Fibroblast of the conjunctiva (primary cell): ENCODE data around the gene ACLY.
A peak's percentile ranks its signal among the peaks of the same experiment; 100 is the strongest.
"Not testable (repeated sequence)": the region's sequence is repeated elsewhere in the genome, so short reads cannot be mapped to it uniquely, and the experiment has no call there.

ENCODE experiments used
- DNase-seq: peaks from one replicate; pipeline ENCODE4 v3.0.0-alpha.2; 2010; ENCODE audit warnings: low read depth

ACLY gene

DNA sequence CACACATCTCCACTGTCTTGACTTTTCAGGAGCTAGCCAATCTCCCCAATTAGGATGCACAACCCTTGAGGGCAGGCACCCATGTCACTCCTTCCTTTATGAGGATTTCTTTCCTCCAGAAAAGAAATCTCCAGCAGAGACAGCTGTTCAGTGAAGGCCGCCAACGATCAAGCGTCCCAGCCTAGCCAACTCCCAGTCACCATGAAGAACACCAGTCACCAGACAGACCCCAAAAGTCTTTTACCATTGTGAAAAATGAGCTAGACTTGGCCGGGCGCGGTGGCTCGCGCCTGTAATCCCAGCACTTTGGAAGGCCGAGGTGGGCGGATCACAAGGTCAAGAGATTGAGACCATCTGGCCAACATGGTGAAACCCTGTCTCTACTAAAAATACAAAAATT lies 88.8 kb downstream of the ACLY start:
- not testable (repeated sequence) for DNase-seq

DNA sequence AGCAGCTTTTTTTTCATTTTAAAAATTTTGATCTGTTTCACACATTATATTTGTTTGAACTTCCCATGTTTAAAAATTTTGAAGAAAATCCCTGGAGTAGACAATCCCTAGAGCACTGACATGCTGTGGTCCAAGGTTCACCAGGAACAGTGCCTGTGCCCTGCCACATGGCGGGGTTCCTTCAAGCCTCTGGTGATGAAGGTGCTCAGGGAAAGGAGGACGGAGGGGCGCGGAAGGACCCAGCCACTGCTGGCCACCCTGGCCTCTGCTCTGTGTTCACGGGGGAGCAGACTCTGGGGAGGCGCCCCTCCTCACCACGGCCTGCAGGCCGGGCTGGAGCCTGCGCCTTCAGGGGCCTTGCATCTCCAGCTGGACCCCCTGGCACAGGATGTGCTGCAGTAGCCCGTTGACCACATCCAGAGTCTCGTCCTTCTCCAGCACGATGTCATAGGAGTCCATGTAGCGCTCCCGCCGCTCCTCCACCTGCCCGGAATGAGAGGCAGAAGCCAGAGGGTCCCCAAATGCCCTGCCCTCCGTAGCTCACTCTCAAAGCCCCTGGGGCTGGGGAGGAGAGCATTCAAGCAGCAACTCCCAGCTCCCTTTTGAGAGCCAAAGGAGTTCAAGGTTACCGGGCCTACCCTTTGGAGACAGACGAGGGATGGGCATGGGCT lies 93.4 kb downstream of the ACLY start:
- no peak for DNase-seq

DNA sequence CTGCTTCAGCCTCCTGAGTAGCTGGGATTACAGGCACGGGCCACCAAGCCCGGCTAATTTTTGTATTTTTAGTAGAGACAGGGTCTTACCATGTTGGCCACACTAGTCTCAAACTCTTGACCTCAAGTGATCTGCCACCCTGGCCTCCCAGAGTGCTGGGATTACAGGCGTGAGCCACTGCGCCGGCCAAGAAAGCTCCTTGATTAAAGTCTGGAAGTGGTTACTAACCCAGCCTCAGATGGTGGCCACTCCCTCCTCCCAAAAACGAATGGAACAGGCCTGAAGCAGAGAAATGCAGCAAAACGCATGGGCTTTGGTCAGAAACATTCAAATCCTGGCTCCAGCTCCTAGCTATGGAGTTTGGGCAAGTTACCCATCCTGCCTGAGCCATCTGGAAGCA lies 94.7 kb downstream of the ACLY start:
- DNase-seq = peak; percentile 29

DNA sequence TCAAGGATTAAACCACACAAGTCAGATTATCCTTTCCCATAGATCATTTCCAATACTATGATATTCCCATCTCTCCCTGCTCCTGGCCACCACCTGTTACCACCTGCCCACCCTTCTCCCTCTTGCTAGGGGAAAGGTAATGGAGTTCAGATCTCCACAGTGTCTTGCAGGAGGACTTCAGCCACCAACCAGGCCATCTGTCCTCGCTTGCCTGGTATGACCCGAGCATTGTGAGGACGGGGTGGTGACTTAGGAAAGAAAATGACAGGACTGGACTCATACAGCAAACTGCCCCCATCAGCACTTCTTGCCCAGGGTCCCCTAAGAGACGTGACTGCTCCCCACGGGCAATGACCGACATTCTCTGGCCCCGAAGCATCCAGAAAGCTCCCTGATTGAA lies 95.2 kb downstream of the ACLY start:
- no peak for DNase-seq

DNA sequence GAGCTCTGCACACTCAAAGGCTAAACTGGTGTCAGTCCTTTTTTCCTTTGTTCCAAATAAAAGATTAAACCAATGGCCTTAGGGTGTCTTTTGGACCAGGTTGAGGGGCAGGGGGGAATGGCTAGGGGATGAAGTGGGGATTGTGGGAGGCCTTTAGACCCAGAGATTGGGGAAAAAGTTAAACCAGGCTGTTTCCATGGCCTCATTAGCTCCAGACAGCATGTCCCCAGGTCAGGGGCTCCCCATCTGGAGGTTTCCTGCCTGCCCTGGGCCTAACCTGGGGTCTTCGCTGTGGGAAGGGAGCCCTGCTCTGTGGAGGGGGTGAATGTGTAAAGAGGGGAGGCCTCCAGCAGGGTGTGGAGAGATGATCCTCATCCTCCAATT lies 95.6 kb downstream of the ACLY start:
- DNase-seq = no peak

DNA sequence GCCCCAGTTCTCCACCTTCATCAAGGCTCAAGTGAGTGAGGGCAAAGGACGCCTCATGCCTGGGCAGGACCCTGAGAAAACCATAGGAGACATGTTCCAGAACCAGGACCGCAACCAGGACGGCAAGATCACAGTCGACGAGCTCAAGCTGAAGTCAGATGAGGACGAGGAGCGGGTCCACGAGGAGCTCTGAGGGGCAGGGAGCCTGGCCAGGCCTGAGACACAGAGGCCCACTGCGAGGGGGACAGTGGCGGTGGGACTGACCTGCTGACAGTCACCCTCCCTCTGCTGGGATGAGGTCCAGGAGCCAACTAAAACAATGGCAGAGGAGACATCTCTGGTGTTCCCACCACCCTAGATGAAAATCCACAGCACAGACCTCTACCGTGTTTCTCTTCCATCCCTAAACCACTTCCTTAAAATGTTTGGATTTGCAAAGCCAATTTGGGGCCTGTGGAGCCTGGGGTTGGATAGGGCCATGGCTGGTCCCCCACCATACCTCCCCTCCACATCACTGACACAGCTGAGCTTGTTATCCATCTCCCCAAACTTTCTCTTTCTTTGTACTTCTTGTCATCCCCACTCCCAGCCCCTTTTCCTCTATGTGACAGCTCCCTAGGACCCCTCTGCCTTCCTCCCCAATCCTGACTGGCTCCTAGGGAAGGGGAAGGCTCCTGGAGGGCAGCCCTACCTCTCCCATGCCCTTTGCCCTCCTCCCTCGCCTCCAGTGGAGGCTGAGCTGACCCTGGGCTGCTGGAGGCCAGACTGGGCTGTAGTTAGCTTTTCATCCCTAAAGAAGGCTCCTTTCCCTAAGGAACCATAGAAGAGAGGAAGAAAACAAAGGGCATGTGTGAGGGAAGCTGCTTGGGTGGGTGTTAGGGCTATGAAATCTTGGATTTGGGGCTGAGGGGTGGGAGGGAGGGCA lies 96.3 kb downstream of the ACLY start:
- DNase-seq = no peak

DNA sequence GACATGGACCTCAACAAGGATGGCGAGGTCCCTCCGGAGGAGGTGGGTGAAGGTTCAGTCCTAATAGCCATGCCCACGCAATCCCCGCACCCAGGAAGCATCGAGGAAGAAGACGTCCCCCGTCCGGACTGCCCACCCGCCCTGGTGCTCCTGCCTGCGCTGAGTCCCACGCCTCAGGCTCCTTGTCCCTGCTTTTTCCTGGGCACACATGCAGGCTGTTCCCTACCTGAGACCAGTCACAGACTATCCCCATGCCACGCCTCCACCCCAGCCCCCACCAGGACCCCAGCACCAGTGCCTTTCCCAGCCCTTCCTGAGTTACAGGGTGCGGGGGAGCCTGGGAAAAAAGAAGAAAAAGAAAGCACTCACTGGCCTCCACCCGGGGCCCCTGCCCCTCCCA lies 97.0 kb downstream of the ACLY start:
- no peak for DNase-seq

DNA sequence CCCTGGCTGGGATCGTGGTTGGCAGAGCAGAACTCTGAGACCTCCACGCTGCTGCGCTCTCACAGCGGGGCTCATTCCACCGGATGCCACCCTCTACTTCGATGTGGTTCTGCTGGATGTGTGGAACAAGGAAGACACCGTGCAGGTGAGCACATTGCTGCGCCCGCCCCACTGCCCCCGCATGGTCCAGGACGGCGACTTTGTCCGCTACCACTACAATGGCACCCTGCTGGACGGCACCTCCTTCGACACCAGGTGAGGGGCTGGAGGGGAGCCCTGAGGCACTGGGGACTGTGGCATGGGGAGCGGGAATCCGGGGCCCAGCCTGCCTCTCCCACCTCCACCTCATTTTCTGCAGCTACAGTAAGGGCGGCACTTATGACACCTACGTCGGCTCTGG lies 100.7 kb downstream of the ACLY start:
- no peak for DNase-seq
